Prostate gland (tissue), 2 donors: Measurements from ENCODE around the gene TIRAP.

ENCODE experiments used
- POLR2A ChIP-seq: fragments of 450-650 bp; IDR thresholded peaks from one replicate; pipeline ENCODE4 v1.6.1; 2016; ENCODE audit warnings: antibody characterized with exemption, mild to moderate bottlenecking
- POLR2AphosphoS5 ChIP-seq: sonication (generic); formaldehyde crosslinking; IDR thresholded peaks from one replicate; pipeline ENCODE4 v1.6.1; 2017; ENCODE audit warnings: antibody characterized with exemption
- TF ChIP-seq, protein P1 (sequence below), 4 experiments: fragments of 200-600 bp in 2 of 4; fragments of 450-650 bp in 2 of 4; sonication (generic) in 2 of 4; IDR thresholded peaks; 1 replicate in 3 of 4; 2 replicates in 1 of 4; pipeline ENCODE4 v1.5.1; 2016 to 2019; ENCODE audit warnings: antibody characterized with exemption in 4 of 4, mild to moderate bottlenecking in 2 of 4, moderate library complexity in 2 of 4

- TF ChIP-seq, protein P1, sequence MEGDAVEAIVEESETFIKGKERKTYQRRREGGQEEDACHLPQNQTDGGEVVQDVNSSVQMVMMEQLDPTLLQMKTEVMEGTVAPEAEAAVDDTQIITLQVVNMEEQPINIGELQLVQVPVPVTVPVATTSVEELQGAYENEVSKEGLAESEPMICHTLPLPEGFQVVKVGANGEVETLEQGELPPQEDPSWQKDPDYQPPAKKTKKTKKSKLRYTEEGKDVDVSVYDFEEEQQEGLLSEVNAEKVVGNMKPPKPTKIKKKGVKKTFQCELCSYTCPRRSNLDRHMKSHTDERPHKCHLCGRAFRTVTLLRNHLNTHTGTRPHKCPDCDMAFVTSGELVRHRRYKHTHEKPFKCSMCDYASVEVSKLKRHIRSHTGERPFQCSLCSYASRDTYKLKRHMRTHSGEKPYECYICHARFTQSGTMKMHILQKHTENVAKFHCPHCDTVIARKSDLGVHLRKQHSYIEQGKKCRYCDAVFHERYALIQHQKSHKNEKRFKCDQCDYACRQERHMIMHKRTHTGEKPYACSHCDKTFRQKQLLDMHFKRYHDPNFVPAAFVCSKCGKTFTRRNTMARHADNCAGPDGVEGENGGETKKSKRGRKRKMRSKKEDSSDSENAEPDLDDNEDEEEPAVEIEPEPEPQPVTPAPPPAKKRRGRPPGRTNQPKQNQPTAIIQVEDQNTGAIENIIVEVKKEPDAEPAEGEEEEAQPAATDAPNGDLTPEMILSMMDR (IDR thresholded peaks at IDR 0.05), result no peak
- TF ChIP-seq POLR2AphosphoS5, result no peak
- no peak for TF ChIP-seq POLR2A
These were observed 3.7 kb upstream of the TIRAP start for GRCh38 chr11:126279191-126279590.
